Right lung (tissue), 5 donors: Measurements from ENCODE around the gene SLC26A9. TPM values are rescaled to one million over a fixed set of nuclear protein-coding genes. Genes with fewer than 3 reads are reported as not detected.

ENCODE experiments used
- DNase-seq, 2 donors: peaks; one replicate each; pipeline ENCODE4 v3.0.0-alpha.2; 2013
- polyA plus RNA-seq, 5 donors: library from polyadenylated mRNA; unstranded; fragments of 120-200 nt; gene quantifications; one replicate each; pipeline versions ENCODE4 v1.2.1 to v1.2.3, GENCODE V29; 2013; ENCODE audit warnings: inconsistent platforms in 1 of 5, low replicate concordance in 1 of 5; ENCODE audit not compliant: insufficient read length in 5 of 5, insufficient read depth in 1 of 5

Gene SLC26A9
- polyA plus RNA-seq, 5 donors = 4.5 to 7.1 (median 5.4) TPM

GRCh38 chr1:205949753-205950152, 6.5 kb upstream of the SLC26A9 start:
- DNase-seq = no peak

- no peak for DNase-seq
Observed at GRCh38 chr1:205948886-205949285, 5.6 kb upstream of the SLC26A9 start.

GRCh38 chr1:205948039-205948438, 4.8 kb upstream of the SLC26A9 start:
- no peak for DNase-seq

- no peak for DNase-seq
Observed at GRCh38 chr1:205947024-205947423, 3.8 kb upstream of the SLC26A9 start.

GRCh38 chr1:205945069-205945468, 1.8 kb upstream of the SLC26A9 start:
- DNase-seq = no peak

GRCh38 chr1:205944525-205944924, 1.3 kb upstream of the SLC26A9 start:
- no peak for DNase-seq

- DNase-seq = no peak
Observed at GRCh38 chr1:205942631-205943159, 561 bp downstream of the SLC26A9 start.

GRCh38 chr1:205940710-205941109, 2.5 kb downstream of the SLC26A9 start:
- no peak for DNase-seq

- DNase-seq = no peak
Observed at GRCh38 chr1:205939690-205940330, 3.4 kb downstream of the SLC26A9 start.

GRCh38 chr1:205938682-205939081, 4.6 kb downstream of the SLC26A9 start:
- no peak for DNase-seq

GRCh38 chr1:205936846-205937586, 6.2 kb downstream of the SLC26A9 start:
- no peak for DNase-seq

- no peak for DNase-seq
Observed at GRCh38 chr1:205936311-205936710, 6.9 kb downstream of the SLC26A9 start.

GRCh38 chr1:205935869-205936268, 7.4 kb downstream of the SLC26A9 start:
- DNase-seq = no peak

- DNase-seq = peak in 1 of 2 donors; percentile 42
Observed at GRCh38 chr1:205934788-205935187, 8.5 kb downstream of the SLC26A9 start.

- DNase-seq = no peak
Observed at GRCh38 chr1:205933671-205934618, 9.3 kb downstream of the SLC26A9 start.

- no peak for DNase-seq
Observed at GRCh38 chr1:205932776-205933175, 10.5 kb downstream of the SLC26A9 start.

GRCh38 chr1:205930799-205931281, 12.4 kb downstream of the SLC26A9 start:
- DNase-seq = no peak

- DNase-seq = no peak
Observed at GRCh38 chr1:205930195-205930577, 13.1 kb downstream of the SLC26A9 start.

- no peak for DNase-seq
Observed at GRCh38 chr1:205929496-205930194, 13.6 kb downstream of the SLC26A9 start.

- no peak for DNase-seq
Observed at GRCh38 chr1:205928317-205928716, 14.9 kb downstream of the SLC26A9 start.

- DNase-seq = no peak
Observed at GRCh38 chr1:205927676-205928075, 15.6 kb downstream of the SLC26A9 start.
